Right hindlimb (tissue), 1 donor: Measurements from ENCODE around the gene PER1.
A peak's percentile ranks its signal among the peaks of the same experiment; 100 is the strongest.

Experiments used
- DNase-seq: peaks from one replicate; pipeline ENCODE4 v3.0.0-alpha.2; 2018

PER1 gene, protein sequence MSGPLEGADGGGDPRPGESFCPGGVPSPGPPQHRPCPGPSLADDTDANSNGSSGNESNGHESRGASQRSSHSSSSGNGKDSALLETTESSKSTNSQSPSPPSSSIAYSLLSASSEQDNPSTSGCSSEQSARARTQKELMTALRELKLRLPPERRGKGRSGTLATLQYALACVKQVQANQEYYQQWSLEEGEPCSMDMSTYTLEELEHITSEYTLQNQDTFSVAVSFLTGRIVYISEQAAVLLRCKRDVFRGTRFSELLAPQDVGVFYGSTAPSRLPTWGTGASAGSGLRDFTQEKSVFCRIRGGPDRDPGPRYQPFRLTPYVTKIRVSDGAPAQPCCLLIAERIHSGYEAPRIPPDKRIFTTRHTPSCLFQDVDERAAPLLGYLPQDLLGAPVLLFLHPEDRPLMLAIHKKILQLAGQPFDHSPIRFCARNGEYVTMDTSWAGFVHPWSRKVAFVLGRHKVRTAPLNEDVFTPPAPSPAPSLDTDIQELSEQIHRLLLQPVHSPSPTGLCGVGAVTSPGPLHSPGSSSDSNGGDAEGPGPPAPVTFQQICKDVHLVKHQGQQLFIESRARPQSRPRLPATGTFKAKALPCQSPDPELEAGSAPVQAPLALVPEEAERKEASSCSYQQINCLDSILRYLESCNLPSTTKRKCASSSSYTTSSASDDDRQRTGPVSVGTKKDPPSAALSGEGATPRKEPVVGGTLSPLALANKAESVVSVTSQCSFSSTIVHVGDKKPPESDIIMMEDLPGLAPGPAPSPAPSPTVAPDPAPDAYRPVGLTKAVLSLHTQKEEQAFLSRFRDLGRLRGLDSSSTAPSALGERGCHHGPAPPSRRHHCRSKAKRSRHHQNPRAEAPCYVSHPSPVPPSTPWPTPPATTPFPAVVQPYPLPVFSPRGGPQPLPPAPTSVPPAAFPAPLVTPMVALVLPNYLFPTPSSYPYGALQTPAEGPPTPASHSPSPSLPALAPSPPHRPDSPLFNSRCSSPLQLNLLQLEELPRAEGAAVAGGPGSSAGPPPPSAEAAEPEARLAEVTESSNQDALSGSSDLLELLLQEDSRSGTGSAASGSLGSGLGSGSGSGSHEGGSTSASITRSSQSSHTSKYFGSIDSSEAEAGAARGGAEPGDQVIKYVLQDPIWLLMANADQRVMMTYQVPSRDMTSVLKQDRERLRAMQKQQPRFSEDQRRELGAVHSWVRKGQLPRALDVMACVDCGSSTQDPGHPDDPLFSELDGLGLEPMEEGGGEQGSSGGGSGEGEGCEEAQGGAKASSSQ (N-terminal part only)

DNA sequence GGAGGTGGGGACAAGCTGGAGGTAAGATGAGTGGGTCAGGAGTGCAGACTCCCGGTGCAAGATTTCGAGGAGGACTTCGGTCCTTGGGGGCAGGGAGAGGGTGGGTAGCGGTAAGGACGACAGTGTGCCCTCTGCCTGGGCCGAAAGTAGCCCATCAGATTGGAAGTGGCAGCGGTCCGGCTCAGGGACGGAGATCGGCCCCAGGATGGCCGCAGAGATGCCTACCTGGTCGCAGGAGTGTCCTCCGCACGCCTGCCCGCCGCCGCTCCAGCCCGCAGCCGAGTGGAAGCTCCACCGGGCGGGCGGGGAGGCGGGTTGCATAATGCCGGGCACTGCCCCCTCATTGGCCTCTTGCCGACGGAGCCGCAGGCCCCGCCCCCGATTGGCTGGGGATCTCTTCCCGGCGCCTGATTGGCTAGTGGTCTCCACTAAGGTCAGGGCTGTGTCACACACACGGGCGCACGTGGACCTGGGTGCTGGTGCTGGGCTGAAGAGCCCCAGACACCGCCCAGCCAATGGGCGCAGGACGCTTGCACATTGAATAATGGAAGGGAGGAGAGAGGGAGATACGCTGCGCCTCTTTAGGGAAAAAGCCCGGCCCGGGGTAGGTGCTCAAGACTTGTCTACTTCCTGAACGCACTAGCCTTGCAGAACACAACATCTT, at the start of gene PER1:
Gene PER1 (minus strand): TSS at position 293 of the 664 bp plus-strand sequence. CDS start 1,698 bp downstream, outside the sequence.
- peak; percentile 96 for DNase-seq

DNA sequence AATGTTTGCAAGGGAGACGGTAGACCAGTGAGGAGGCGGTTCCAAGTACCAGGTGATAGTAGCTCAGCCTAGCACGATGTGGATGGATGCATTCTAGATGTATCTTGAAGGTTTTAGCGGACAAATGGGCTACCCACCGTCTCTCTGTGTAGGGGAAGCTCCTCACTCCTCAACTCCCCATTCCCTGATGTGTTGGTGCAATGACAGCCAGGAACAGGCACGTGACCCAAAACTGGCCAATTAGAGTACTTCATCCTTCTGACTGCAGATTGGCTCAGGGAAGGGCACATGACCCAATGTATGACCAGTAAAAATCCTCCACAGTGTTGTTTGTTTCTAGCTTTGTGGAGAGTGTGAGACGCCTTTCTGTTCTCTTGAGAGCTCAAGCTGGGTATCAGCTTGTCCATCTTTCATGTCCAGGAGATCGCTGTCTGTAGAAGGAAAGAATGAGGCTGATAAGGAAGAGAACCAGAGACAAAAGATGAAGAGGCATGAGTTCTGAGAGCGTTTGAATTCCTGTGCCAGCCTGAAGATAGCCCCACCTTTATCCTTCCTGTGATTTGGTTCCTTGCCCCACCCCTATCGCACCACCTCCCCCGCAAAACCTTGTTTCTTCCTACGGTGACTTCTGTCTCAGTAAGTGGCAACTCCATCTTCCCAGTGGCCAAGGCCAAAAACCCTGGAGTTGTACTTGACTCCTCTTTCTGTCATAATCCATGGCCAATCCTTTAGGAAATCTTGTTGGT, 40.0 kb upstream of the PER1 start:
- peak; percentile 87 for DNase-seq

DNA sequence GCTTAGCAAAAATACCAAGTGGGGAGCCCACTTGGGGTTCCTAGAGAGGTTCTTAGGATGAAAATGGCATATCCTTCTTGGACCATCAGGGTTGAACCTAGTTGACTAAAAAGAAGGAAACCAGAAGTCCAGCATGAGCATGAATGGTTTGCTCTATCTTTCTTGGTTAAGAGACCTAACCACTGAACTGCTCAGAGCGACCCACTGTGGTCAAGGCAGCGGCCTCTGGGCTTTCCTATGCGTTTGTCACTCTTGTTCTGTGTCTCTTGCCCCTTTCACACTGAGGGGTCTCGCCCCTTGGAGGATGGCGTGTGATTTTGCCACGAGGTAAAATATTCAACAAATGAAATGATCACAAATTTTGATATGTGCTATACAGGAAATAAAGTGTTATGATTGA, 38.3 kb upstream of the PER1 start:
- DNase-seq: no peak

DNA sequence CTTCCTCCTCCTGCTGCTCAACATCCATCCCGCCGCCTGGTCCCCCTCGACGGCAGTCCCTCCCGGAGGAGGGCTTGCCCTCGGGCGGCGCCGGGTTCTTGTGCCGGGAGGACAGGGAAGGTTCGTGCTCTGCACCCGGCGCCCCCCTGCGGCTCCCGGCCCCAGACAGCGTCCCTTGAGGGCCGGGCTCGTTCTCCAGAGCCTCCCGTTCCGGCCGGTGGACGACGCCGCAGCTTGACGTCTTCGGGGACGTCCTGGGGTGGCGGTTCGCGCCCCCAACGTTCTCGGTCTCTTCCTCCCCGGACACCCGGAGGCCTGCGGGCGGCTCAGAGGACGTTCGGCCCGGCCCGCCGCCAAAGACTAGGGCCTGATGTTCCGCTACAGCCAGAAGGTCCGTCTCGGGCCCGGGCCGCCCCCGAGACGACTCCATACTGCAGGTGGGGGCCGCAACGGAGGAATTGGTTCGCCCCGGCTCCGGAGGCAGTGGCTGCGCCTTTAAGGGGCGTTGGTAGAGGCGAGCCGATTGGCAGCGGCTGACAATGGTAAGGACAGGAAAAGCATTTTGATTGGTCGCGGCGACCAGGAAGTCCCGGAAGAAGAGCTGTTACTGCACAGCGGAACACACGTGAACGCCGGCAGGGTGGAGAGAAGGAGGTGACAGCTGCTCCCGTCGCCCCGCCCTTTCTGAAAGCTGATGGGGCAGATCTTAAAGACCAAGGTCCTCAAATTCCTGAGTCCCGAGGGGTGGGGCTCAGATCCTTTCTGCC, 37.7 kb upstream of the PER1 start, which contains the start of gene BORCS6:
Gene BORCS6 (minus strand): TSS at position 470 of the 767 bp plus-strand sequence. CDS start 40 bp downstream, at position 430.
- peak; percentile 98 for DNase-seq

DNA sequence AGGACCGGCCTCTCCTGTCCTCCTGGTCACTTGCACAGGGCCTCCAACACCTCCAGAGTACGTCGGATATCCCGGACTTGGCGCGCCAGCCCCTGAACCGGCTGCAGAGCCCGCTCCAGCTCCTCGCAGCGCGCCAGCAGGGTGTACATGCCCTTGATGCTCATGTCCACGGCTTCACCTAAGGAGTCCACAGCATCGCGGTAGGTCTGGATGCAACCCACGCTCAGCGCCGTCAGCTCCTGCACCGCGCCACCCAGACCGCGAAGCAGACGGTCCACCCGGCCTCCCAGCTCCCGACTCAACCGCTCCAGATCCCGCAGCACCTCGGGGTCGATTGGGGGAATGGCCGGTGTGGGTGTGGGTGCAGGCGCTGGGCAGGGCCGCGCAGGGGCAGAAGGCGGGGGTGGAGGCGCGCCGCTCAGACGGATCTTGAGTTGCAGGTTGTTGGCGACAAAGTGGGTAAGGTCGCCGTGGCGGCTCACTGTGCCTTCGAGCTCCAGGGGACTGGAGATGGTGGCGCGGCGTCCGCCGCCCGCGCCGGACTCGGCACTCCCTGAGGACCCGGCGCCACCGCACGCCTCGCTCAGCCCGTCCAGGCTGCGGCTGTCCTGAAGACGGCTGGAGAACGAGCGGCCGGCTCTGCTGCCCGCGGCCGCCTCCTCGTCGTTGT, 37.0 kb upstream of the PER1 start:
- peak; percentile 48 for DNase-seq

DNA sequence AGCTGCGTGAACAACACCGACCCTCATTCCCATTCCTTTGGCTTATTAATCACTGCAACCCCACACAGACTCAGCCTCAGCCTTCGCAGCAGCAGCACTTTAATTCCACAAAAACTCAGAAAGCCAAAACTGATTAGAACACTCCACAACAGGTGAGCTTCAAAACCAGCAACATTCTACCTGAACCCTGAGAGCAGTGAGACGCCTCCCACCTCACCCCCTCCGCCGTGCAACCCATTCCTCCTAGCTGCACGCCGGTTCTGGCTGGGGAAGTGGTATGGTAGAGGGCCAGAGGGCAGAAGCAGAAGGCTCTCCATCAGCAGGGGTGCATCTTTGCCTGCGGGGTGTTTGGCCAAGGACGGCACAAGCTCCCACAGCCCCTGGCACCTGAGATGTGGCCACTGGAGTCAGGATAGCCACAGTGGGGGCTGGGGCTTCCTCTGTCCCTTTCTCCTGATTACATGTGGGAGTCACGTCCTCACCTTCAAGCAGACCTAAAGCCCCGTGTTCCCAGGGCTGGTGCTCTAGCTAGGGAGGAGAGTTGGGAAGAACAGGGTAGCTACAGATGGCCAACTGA, 36.1 kb upstream of the PER1 start:
- DNase-seq: no peak

DNA sequence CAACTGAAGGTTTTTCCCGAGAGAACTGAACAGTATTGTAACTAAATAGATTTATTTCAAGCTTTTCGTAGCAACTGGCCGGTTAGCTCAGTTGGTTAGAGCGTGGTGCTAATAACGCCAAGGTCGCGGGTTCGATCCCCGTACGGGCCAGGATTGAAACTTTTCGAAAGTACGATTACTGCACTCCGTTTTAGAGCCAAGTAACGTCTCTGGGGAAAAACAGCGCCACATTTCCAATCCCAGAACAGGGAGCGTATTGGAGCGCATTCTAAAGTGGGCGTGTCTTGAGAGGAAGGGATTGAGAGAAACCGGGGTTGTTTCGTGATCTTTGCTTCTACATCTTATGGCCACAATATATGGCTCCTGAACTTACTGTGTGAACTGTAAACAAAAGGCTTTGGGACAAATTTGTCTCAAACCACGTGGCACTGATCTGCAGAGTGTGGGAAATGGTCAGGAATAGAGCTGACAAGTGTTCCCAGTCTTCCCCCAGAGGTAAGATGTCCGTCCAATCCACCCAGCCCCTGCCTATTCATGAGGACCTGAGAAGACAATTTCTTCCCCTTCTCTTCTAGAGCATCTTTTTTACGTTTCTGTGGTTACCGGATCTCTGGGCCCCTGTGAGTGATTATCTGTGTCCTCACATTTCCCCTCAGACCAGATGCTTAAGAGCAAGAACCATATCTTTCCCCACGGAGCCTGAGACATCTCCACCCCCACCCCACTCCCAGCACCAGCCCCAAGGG, 35.5 kb upstream of the PER1 start:
- peak; percentile 96 for DNase-seq

DNA sequence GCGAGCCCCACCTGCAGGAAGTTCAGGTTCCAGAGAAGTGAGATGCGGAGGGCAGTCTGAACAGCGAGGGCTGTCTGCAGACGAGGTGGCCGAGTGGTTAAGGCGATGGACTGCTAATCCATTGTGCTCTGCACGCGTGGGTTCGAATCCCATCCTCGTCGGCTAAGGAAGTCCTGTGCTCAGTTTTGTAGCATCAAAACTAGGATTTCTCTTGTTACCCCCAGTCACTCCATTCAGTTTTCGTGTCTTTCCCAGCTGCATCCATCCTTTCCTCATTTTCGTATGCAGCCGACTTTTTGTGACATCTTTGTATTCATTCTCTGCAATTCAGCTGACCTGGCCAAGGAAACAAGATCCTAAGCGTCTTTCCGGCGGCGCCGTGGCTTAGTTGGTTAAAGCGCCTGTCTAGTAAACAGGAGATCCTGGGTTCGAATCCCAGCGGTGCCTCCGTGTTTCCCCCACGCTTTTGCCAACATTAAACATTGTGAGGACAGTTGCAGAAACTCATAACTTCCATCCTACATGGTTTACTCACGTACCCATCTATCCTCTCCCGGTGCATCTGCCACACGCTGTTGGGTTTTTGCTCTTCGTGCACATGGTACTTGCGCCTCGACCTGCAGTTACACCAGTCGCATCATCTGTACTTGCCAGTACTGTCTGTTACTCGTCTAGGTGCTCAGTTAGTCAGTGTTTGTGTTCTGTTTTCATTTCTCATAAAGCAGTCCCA, 34.7 kb upstream of the PER1 start:
- peak; percentile 98 for DNase-seq

DNA sequence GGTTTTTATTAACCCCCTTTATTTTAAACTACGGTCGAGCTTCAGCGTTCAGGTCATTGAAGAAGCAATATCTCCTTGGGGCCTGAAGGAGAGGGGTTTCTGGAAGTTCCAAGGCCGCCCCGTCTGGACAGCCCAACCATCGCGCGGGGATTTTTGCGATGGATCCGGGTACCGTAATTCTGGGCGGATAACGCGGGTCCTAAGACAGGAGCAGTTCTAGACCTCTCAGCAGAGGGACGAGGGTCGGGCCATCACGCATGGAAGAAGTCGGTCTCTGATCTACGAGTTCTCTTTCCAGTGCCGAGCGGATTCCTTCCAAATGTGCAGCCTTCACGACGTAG, 34.2 kb upstream of the PER1 start:
- DNase-seq: no peak

DNA sequence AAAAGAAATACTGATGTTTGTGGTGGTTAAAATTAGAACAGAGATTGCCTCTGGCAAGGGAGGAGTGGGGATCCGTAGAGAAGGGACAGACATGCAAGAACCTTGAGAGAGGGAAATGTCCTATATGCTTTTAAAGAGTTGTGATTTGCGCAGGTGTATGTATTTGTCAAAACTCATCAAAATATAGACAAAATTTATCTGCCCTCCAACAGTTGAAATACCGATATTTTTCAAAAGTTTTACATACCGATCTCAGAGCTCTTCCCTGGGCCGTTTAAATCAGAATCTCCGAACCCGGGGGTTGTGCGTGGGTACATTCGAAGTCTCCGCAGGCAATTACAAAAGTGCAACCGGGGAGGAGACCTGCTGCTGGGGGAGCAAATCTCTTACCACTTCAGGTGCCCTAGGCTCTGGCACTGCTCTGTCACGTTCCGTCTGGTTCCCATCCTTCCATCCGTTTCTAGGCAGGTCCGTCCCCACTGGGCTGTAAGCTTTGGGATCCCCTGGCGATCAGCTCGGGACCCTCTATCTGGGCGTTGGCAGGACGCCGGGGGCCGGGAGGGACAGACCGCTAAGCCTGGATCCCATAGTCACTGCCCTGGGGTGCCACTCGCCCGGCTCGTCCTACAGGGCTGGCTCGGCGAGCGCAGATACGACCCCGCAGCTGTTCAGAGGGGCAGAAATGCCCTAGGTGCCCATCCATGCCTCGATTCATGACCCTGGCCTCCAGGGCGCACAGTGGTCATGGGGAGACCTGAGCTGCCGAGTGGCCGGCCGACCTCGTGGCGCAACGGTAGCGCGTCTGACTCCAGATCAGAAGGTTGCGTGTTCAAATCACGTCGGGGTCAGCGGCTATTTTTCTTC, 33.6 kb upstream of the PER1 start:
- DNase-seq: peak; percentile 94

DNA sequence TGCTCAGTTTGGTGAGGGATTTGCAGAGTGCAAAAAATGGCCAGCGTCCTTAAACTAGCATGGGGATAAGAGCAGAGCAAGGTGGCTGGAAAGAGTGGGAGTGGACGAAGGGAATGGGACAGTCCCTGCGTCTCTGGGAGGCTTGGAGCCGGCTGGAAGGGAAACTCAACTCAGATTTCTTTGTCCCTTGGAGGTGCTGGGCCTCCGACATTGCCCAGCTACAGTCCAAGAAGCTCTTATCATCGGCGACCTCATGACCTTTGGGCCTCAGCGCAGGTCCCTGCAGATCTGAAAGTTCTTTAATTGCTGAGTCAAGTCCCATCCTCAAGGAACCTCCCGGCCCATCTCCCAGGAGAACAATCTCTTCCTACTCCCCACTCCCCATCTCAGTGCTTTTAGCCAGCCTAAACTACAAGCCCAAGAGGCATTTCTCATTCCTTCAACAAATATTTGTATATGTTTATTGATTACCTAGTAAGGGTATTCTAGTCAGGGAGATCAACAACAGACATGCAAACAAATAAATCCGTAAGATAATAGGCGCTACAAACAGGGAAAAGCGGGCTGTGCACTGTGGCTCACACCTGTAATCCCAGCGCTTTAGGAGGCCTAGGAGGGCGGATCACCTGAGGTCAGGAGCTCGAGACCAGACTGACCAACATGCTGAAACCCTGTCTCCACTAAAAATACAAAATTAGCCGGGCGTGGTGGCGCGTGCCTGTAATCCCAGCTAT, 25.0 kb upstream of the PER1 start:
- no peak for DNase-seq

DNA sequence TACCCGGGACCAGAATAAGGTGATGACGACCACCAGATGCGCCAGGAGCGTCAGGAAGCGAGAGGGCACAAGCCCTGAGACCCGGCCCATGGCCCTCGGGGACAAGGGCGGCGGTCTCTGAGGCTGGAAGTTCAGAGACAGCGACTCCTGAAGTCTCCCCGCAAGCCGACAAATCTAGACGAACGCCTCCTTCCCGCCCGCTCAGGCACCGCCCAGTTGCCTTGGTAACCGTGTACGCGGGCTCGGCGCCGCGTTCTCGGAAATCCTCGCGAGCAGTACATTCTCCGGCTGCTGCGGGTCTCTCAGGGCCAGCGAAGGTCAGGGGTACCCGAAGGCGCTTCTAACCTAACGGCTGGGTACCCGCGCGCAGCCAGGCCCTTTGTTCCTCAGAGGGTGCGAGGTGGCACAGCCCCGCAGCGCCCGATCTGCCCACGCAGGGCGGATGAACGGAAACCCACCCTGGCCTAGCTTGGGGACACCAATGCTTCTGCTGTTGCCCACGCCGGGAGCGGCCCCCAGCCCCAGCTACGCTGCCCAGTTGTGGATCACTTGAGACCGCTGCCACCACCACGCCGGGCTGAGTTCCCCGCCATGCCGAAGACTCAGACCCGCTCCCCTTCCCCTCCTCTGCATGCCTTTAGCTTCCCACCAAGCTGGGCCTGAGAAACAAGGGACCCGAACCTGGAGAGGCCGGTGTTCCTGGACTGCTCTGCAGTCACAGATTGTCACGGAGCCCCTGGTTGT, 24.2 kb upstream of the PER1 start, which contains the start of gene TMEM107:
Gene TMEM107 (minus strand): TSS at position 184 of the 744 bp plus-strand sequence. CDS start 94 bp downstream, at position 90.
- peak; percentile 95 for DNase-seq

DNA sequence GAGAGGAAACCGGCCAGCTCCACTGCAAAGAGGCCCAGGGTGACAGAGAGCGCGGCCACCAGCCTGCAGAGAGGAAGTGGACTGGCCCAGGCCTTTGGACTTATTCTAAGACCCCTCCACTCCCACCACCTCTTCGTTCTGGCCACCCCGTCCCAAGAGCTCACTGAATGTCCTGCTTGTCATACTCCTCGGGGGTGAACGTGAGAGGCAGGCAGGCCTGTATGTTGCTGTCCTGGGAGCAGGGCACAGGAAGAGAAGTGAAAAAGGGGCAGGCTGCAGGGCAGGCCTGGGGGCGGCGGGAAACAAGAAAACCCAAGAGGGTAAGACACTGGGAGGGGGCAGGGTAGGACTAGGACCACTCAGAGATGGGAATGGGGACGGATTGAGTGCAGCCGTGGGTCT, 23.6 kb upstream of the PER1 start:
- DNase-seq: peak; percentile 28

DNA sequence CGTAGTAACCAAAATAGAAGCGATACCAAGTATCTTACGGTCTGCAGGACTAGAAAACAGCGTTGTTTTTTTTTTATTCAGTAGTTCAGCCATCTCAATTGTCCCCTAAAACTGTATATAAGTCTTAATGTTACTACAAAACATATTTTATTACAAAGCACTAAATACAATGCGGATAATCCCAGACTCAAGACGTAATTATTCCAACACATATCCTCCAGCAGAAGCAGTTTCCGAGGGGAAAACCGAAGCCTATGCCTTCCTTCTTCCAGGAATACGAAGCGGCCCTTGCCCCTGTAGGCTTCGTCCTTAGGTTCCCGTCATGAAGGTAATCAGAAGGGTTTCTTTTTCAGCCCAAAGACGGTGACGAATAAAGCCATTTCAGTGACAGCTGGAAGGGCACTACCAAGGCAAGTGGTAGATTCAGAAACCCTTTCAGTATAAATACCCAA, 21.7 kb upstream of the PER1 start:
- no peak for DNase-seq

DNA sequence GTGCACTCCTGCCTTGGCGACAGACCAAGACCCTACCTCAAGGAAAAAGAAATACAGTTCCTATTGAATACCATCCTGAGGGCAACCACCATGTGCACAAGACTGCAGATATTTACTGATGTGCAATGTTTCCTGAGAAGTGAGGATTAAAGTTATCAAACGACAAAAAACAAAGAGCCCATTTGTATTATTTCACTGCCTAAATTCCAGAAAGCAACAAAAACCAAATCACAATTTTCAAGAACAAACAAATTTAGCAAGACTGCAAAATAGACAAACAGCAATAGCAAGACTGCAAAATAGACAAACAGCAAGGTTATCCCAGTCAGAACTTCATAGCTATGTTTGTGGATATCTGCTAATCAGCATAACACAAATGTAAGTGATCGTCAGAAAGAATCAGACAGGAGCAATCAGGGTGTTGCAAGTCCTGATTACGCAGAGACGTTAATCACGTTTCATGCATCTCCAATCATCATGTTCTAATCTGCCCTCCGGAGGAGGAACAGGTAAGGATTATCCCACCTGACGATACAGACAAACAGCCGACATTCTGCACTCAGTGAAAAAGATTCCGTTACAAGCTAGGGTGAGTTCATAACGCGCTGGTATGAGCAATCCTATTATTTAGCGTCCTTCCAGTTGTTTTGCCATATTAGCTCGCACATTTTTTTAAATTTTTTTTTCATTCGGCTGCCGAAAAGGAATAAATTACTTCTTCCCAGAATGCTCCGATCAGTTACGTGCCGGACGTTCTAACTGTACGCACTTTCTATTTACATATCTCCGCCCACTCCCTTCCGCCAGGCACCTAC, 21.1 kb upstream of the PER1 start:
- DNase-seq: peak; percentile 91
